HG02852 (cell line): ENCODE measurements around the gene MID2.
"Not testable (repeated sequence)": the region's sequence is repeated elsewhere in the genome, so short reads cannot be mapped to it uniquely, and the experiment has no call there.

Source experiments
- ATAC-seq: cut with Tn5 transposase; IDR thresholded peaks from one replicate; pipeline ENCODE4 v1.9.1; 2021; ENCODE audit warnings: mild to moderate bottlenecking, moderate library complexity; ENCODE audit not compliant: unreplicated experiment

MID2 gene, protein sequence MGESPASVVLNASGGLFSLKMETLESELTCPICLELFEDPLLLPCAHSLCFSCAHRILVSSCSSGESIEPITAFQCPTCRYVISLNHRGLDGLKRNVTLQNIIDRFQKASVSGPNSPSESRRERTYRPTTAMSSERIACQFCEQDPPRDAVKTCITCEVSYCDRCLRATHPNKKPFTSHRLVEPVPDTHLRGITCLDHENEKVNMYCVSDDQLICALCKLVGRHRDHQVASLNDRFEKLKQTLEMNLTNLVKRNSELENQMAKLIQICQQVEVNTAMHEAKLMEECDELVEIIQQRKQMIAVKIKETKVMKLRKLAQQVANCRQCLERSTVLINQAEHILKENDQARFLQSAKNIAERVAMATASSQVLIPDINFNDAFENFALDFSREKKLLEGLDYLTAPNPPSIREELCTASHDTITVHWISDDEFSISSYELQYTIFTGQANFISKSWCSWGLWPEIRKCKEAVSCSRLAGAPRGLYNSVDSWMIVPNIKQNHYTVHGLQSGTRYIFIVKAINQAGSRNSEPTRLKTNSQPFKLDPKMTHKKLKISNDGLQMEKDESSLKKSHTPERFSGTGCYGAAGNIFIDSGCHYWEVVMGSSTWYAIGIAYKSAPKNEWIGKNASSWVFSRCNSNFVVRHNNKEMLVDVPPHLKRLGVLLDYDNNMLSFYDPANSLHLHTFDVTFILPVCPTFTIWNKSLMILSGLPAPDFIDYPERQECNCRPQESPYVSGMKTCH

DNA sequence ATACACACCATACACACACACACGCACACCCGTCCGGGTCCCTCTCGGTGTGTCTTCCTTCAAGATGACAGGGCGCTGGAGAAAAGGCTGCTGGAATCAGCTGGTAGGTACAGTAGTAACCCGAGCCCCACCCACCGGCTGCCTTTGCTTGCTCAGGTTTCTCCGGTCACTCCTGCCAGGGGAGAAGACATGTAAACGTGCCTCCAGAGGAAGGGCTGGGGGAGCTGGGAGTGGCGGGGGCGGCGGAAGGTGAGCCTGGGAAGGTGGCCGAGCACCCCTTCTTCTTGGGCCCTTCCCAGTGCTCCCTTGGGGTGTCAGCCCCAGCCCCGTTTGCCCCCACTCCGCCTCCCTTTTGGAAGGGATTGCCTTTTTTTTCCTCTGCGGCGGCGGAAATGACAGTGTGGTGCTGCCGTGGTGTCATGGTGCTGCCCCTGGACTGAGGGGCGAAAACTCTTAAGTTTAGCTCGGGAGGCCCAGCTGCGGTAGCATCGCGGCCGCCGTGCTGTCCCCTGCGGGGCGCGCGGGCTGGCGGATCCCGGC is at the start of gene MID2:
MID2 (plus strand) TSS at position 169 of the 540 bp plus-strand sequence. CDS start 561 bp downstream, outside the sequence.
- peak; percentile 35 for ATAC-seq

DNA sequence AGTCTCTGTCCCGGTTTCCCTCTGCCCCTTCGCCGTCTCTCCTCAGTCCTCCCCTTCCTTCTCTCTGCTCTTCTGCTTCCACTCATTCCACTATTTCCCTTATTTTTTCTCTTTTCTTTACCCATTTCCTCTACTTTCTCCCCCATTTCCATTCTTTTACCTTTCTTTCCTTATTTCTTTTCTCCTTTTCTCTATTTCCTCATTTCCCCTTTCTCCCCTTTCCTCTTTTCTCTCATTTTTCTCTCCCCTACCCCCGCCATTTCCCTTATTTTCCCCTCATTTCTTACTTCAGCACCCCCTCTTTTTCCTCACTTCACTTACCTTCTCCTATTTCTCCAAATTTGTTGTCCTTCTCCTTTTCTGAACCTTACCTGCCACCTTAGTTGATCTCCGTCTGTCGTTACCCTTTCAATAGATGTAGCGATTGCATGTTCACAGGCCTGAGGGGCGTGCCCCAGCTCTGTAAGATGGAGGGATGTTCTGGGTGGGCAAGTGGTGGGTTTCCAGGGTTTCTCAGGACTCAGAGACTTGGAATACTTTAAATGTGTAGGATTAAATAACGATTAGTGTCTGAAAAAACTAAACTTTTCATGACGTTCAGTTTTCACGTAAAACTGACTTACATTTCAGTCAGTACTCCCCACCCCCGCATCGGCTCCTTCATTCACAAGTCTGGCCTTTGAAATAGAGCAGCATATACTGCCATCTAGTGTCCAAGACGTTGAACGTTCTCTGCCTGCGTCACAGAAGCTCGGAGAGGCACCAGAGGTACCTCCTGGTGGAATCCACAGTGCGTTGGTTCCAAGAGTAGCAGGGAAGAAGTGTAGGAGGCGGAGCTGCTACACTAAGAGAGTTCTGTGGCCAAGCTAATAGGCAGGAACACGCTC is 48.8 kb upstream of the MID2 start:
- peak; percentile 80 for ATAC-seq

DNA sequence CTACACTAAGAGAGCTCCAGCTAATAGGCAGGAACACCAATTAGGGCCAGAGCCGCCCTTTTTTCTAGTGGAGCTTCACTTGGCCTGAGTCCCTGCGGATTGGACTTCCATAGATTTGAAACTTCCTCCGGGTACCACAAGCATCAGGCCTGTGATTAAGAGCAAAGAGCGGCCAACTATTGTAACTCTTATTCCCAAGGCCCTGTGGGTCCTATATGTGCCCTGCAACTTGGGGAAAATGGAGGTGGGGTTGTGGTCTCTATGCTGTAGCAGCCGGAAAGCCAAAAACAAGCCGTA is 48.2 kb upstream of the MID2 start, which contains the start of gene NCBP2L:
NCBP2L (plus strand) TSS at position 198 of the 297 bp plus-strand sequence. CDS start 16,488 bp downstream, outside the sequence.
- no peak for ATAC-seq

DNA sequence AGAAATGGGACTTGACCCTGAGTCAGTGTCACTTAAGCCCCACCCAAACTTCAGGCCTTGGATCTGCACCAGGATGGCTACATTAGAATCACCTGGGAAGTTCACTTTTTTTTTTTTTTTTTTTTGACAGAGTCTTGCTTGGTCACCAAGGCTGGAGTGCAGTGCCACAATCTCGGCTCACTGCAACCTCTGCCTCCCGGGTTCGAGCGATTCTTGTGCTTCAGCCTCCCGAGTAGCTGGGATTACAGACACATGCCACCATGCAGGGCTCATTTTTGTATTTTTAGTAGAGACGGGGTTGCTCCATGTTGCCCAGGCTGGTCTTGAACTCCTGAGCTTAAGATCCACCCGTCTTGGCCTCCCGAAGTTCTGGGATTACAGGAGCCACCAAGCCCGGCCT is 45.1 kb upstream of the MID2 start:
- no peak for ATAC-seq

DNA sequence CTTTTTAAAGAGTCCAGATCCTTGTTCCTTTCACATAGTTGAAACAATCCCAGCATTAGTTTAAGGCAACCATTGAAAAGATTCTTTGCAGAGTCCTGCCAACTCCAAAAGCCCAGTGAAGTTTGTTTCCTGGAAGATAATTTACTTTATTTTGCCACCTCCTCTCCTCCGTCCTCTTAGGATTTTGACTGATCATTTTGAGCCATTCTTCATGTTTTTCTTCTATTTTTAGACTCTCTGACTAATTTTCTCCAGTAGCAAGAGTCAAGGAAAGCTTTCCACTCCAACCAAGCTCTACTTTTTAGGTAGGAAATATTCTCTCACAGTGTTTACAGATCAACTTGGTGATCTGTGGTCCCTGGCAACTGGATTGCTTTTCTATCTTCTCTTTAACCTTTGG is 37.8 kb upstream of the MID2 start:
- ATAC-seq, result no peak

DNA sequence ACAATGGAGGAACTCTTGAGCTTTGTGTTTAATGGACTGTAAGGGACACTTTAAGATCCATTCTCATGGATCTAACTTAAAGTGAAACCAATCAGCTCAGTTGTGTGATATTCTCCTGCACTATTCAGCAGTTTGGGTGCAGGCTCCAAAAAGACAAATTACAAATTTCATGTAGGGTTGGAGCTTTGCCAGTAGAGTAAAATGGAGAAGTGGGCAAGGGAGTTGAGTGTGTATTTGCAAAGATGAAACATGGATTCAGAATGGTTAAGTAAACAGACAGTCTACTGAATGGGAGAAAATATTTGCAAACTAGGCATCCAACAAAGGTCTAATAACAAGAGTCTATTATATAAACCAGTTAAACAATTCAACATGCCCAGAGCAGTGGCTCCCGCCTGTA is 21.2 kb upstream of the MID2 start:
- no peak for ATAC-seq

DNA sequence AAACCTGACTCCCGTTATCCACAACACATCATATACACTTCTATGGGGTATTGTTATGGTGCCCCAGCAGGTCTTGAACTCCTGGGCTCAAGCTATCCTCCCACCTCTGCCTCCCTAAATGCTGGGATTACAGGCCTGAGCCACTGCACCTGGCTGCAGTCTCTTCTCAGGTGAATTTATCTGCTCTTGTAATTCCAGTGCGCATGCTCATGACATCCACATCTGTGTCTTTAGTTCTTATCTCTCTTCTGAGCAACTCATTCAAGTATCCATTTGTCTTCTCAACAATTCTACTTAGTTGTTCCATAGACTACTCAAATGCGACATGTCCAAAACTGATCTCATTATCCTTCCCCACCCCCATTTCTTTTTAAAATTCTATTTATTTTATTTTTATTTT is 20.5 kb upstream of the MID2 start:
- no peak for ATAC-seq

DNA sequence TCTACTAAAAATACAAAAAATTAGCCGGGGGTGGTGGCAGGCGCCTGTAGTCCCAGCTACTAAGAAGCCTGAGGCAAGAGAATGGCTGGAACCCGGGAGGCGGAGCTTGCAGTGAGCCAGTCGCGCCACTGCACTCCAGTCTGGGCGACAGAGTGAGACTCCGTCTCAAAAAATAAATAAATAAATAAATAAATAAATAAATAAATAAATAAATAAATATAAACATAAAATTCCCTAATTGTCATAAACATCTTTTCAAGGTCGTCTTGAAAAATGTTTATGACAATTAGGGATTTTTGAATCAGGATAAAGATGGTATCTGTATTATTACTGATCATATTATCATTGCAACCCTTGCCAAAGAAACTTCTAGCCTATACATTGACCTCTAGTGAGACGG is 15.6 kb upstream of the MID2 start:
- not testable (repeated sequence) for ATAC-seq

DNA sequence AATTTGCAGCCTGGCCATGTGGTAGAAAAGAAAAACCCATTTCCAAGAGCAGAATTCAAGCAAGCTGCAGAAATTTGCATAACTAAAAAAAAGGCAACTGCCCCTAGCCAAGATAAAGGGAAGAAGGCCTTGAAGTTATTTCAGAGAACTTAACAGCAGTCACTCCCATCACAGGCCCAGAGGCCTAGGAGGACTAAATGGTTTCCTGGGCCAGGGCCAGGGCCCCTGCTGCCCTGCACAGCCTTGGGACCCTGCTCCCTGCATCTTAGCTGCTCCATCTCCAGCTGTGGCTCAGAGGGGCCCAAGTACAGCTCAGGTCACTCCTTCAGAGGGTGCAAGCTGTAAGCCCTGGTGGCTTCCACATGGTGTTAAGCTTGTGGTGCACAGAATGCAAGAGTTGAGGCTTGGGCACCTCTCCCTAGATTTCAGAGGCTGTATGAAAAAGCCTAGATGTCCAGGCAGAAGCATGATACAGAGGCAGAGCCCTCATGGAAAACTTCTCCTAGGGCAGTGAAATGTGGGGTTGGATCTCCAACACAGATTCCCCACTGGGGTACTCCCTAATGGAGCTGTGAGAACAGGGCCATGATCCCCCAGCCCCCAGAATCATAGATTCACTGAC is 6.7 kb upstream of the MID2 start:
- ATAC-seq, result no peak

DNA sequence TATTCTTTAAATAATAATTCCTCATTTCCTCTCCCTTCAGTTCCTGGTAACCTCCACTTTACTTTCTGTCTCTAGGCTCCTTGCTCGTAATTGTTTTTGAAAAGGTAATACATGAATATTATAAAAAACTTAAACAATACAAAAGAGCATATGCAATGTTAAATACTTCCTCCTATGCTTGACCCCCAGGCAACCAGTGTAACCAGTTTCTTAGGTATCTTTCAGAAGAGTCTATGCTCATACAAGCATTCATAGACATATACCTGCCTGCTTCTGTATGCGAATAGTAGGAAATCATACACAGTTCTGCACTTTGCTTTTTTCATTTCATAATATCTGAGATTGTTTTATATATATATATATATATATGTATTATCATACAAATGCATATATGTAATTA is 2.6 kb upstream of the MID2 start:
- no peak for ATAC-seq

DNA sequence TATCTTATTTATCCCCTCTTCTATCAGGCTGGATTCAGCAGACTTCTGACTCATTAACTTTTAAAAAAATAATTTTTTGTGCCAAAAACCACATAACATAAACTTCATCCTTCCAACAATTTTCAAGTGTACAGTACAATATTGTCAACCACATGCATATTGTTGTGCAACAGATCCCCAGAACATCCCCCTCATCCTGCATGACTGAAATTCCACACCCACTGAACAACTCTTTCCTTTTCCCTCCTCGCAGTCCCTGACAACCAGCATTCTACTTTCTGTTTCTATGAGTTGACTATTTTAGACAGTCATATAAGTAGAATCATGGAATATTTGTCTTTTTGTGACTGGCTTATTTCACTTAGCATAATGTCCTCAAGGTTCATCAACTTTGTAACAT is 2.2 kb upstream of the MID2 start:
- ATAC-seq, result no peak

DNA sequence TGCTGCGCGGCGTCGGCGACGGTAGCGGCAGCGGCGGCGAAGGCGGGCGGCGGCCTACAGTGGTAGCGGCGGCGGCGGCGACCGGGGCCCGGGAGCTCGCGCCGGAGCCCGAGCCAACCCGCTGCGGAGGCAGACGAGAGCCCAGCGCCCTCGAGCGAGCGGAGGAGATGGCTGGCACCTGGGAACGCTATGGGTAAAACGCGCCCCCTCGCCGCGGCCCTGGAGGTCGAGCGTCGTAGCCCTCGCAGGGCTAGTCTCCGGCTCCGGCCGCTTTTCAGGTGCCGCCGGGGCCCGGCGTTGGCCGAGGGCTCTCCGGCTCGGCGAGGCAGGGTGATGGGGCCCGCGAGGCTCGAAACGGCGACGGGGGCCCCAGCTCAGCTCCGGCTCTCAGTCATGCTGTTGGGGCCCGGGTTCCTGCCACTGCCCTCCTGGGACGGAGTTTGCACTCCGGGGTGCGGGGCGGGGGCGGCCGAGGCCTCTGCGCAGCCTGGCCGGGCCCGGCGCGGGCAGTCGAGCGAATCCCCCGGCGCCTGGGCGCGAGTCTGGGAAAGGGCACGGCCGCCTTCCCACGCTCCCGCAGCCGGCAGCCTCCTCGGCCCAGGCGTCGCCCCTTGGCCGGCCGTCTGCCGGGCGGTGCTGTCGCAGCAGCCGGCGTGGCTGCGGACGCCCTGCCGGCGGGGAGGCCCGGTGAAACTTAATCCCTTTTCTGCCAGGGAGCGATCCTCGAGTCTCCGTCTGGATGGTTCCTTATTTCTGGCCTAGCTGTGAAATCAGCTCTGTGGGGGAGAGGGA is 768 bp downstream of the MID2 start:
- ATAC-seq, result peak; percentile 56

DNA sequence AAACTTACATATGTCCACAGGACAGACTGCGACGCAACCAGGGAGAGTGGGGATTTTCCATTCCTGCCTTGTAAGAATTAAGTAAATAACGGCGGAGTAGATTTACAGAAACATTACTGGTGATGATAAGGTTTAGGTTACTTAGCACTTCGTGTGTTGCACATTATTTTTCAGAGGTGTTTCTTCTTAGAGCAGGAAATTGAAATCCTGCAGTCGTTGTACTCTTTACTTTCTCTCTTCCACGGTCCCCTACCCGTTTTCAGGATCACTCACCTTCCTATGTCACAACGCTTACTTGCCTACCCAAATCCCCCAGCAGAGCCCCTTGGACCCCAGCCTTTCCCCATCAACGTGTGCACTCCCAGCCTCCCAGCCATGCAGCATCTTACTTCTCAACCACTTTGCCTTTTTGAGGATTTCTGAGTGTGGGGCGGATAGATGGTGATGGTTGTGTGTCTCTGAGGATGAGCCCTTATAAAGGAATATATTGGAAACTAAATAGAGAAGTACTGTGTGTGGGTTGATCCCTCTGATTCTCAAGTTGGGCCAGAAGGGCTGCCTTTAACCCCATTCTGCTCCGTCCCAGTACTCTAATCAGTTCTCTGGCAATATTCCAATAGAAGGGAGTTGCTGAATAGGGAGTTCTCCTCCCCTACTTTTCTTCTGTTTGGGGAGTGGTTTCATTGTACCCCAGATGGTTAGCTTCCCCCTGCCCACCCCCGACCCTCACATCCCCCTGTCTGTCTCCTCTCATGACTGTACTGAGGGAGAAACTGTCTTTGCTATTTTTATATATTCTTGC is 1.6 kb downstream of the MID2 start:
- ATAC-seq, result no peak

DNA sequence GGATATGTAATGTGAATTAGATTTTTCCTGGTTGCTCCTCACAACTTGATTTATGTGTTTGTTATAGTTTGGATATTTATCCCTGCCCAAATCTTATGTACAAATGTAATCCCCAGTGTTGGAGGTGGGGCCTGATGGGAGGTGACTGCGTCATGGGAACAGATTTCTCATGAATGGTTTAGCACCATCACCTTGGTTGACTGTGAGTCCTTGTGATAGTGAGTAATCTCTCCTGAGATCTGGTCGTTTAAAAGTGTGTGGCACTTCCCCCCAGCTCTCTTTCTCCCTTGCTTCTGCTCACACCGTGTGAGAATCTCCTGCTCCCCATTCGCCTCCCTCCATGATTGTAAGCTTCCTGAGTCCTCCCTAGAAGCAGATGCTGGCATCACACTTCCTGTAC is 2.2 kb downstream of the MID2 start:
- ATAC-seq, result no peak

DNA sequence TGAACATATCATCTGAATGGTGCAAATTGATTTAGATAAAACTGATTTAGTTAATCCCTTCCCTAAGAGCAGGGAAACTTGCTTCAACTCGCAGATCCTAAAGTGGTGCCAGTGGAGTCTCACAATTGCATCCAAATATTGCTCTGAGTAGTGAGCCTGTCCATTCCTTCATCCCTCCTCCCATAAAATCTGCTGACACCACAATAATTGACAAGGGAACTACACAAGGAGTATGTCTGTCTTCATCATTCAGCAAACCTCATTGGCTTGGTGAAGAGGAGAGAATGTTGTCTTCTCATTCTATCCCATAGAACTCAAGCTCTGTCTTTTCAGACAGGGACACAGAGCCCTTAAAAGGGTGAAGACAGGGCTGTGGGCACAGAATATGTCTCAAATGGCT is 4.2 kb downstream of the MID2 start:
- no peak for ATAC-seq

DNA sequence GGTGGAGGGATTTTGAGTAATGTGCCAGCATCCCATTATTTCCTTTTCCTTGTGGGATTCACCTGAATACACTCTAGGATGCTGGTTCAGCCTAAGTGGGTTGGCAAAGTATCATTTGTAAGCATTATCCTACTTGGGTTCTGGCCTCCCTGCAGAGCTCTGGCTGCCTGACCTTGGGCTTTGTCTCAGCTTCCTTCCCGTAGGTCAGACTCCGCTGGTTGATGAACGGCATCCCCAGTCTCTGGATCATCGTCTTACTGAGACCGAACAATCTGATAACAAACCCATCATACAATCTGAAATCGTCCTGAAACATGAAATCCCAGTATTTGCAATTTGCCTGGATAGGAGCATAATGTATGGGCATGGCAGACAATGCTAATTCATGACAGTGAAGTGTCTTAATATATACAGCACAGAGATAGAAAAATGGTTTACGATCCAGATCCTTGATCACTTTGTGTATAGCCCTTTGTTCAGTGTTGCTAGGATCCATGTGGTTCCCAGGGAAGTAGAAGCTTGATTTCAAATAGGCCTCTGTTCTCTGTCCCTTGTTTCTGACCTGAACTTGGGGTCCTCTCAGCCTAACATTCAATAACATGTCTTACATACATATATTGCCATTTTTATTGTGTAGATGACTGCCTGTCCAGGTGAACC is 5.5 kb downstream of the MID2 start:
- ATAC-seq, result no peak

DNA sequence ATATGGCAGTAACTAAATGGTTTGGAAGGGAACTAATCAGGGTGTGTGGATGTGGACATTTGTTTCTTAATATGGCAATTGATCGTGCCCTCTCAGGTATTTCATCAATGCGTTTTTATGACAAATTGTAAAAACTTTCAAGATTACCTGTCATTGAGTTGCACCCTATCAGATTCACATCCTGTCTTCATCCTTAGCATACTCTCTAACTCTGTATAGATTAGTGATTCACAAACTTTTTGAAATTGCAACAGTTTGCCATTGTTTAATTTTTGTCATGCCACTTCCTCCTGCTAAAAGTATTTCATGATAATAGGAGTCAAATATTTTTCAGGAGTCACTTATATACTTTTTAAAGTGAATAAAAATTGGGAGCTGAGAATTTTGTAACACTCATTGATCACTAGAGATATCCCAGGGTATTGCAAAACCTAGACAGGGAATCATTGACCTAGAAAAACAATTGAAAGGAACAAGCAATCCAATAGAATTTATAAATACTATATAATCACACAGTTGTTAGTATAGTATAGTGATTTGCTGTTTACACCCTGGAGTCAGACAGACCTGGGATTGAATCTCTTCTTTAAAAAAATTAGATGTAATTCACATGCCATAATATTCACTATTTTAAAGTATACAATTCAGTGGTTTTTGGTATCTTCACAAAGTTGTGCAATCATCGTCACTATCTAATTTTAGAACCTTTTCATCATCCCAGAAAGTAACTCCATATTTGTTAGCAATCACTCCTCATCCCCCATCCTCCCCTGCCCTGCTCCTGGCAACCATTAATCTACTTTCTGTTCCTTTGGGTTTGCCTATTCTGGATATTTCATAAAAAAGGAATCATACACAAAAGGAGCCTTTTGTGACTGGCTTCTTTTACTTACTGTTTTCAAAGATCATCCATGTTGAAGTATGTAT is 8.9 kb downstream of the MID2 start:
- ATAC-seq, result no peak
